Measurements from ENCODE around the gene CGREF1. TPM values are rescaled to one million over a fixed set of nuclear protein-coding genes. Genes with fewer than 3 reads are reported as not detected.
A peak's percentile ranks its signal among the peaks of the same experiment; 100 is the strongest.
"Not testable (repeated sequence)": the region's sequence is repeated elsewhere in the genome, so short reads cannot be mapped to it uniquely, and the experiment has no call there.

Gene CGREF1
- total RNA-seq, 1 donor from 2014 or later = 2.2 TPM

- peaks cover 77% of the 10 kb centered on the region for H3K4me1 ChIP-seq
- intact Hi-C loops (cut with DNase I) = no loop called here
- H3K36me3 ChIP-seq = no peaks in the 10 kb centered on the region
These were observed 40.4 kb downstream of the CGREF1 start, which contains the start of gene EMILIN1 for GRCh38 chr2:27078267-27079194. TSS of gene EMILIN1 (plus strand) at chr2:27078615. CDS start at chr2:27079066, 451 bp downstream.

GRCh38 chr2:27077231-27077630 lies 41.7 kb downstream of the CGREF1 start:
- Histone ChIP-seq H3K27ac (peak overlapping the region; percentile 89), H3K4me3 (no peak overlapping the region)
- intact Hi-C loops (cut with DNase I) = no loop called here

More at GRCh38 chr2:27078267-27079194, 40.4 kb downstream of the CGREF1 start, which contains the start of gene EMILIN1:
- Histone ChIP-seq H3K27ac (peak within 1 kb of the TSS; percentile 89), H3K9me3 (no peaks in the 10 kb centered on the region), H3K4me3 (peak within 1 kb of the TSS; percentile 60 to 77), H3K27me3 (no peaks in the 10 kb centered on the region)
- no peak for DNase-seq (ENCODE audit: extremely low spot score in 2 of 2)
- TF ChIP-seq POLR2AphosphoS5 (IDR thresholded peaks at IDR 0.05; ENCODE audit: insufficient read depth in 1 of 2, low read depth in 1 of 2) (peak in 1 of 2 donors; percentile 89), POLR2A (IDR thresholded peaks at IDR 0.05) (peak in 1 of 2 donors; percentile 70), CTCF (IDR thresholded peaks at IDR 0.05) (no peak)

GRCh38 chr2:27076323-27076722 lies 42.6 kb downstream of the CGREF1 start:
- no peaks in the 10 kb centered on the region for H3K36me3 ChIP-seq
- TF ChIP-seq POLR2AphosphoS5 (IDR thresholded peaks at IDR 0.05; ENCODE audit: insufficient read depth in 1 of 2, low read depth in 1 of 2) (no peak), CTCF (IDR thresholded peaks at IDR 0.05) (no peak), POLR2A (IDR thresholded peaks at IDR 0.05) (no peak)
- H3K27ac ChIP-seq = peak overlapping the region; percentile 89
- no peaks in the 10 kb centered on the region for H3K27me3 ChIP-seq
- H3K4me1 ChIP-seq = peaks cover 75% of the 10 kb centered on the region
- intact Hi-C loops (cut with DNase I) = no loop called here
- DNase-seq (ENCODE audit: extremely low spot score in 2 of 2) = no peak
- no peaks in the 10 kb centered on the region for H3K9me3 ChIP-seq
- no peak overlapping the region for H3K4me3 ChIP-seq

More at GRCh38 chr2:27077231-27077630, 41.7 kb downstream of the CGREF1 start:
- Histone ChIP-seq H3K27me3 (no peaks in the 10 kb centered on the region), H3K4me1 (peaks cover 81% of the 10 kb centered on the region), H3K9me3 (no peaks in the 10 kb centered on the region), H3K36me3 (no peaks in the 10 kb centered on the region)
- TF ChIP-seq CTCF (IDR thresholded peaks at IDR 0.05) = no peak
- no peak for TF ChIP-seq POLR2A (IDR thresholded peaks at IDR 0.05)
- no peak for TF ChIP-seq POLR2AphosphoS5 (IDR thresholded peaks at IDR 0.05; ENCODE audit: insufficient read depth in 1 of 2, low read depth in 1 of 2)
- DNase-seq (ENCODE audit: extremely low spot score in 2 of 2) = no peak

GRCh38 chr2:27075566-27075871 lies 43.4 kb downstream of the CGREF1 start:
- H3K9me3 ChIP-seq; H3K27me3 ChIP-seq; intact Hi-C loops (cut with DNase I); H3K36me3 ChIP-seq; DNase-seq (ENCODE audit: extremely low spot score in 2 of 2); H3K4me3 ChIP-seq: not testable (repeated sequence)
- peaks cover 74% of the 10 kb centered on the region for H3K4me1 ChIP-seq
- H3K27ac ChIP-seq = peak overlapping the region; percentile 8

- DNase-seq (ENCODE audit: extremely low spot score in 2 of 2) = no peak
- no peaks in the 10 kb centered on the region for H3K27me3 ChIP-seq
- no peak overlapping the region for H3K4me3 ChIP-seq
- peaks cover 74% of the 10 kb centered on the region for H3K4me1 ChIP-seq
- intact Hi-C loops (cut with DNase I) = no loop called here
- TF ChIP-seq POLR2AphosphoS5 (IDR thresholded peaks at IDR 0.05; ENCODE audit: insufficient read depth in 1 of 2, low read depth in 1 of 2) (no peak), CTCF (IDR thresholded peaks at IDR 0.05) (no peak), POLR2A (IDR thresholded peaks at IDR 0.05) (no peak)
- H3K9me3 ChIP-seq = no peaks in the 10 kb centered on the region
- peak overlapping the region; percentile 94 for H3K27ac ChIP-seq
- peaks cover 0 to 3% of the 10 kb centered on the region in 2 donors for H3K36me3 ChIP-seq
These were observed 44.0 kb downstream of the CGREF1 start for GRCh38 chr2:27074738-27075565.
